GM20431 (cell line): Measurements from ENCODE around the gene DHFR2.
"Not testable (repeated sequence)": the region's sequence is repeated elsewhere in the genome, so short reads cannot be mapped to it uniquely, and the experiment has no call there.

Source experiments
- in situ Hi-C: fragments of 300-500 bp; cut with MseI, MboI; formaldehyde crosslinking; loops from one replicate; pipeline ENCODE4 v1.15.0; 2020; ENCODE audit warnings: low sequenced_read_pairs; ENCODE audit not compliant: unreplicated experiment

DHFR2 gene

GRCh38 chr3:94062513-94063404 lies at the start of gene DHFR2, which contains the start of gene NSUN3:
DHFR2 (minus strand) TSS chr3:94062916; CDS start chr3:94061511, 1,405 bp downstream.
NSUN3 (plus strand) TSS chr3:94063061; CDS start chr3:94063127, 66 bp downstream.
- in situ Hi-C loops: no loop called here

DNA sequence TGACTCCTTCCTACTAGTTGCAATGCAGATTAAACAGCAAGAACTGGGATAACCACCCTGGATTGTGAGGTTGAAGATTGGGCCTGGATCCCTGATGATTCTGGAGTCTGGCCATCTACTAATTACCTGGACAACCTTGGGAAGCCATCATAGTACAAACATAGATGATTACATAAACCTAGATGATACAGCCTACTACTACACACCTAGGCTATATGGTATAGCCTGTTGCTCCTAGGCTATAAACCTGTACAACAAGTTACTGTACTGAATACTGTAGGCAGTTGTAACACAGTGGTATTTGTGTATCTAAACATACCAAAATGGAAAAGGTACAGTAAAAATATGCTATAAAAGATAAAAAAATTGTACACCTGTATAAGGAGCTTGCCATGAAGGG lies 48.1 kb upstream of the DHFR2 start:
- in situ Hi-C loops: no loop called here

GRCh38 chr3:94110232-94110631 lies 47.5 kb upstream of the DHFR2 start:
- in situ Hi-C loops: not testable (repeated sequence)

DNA sequence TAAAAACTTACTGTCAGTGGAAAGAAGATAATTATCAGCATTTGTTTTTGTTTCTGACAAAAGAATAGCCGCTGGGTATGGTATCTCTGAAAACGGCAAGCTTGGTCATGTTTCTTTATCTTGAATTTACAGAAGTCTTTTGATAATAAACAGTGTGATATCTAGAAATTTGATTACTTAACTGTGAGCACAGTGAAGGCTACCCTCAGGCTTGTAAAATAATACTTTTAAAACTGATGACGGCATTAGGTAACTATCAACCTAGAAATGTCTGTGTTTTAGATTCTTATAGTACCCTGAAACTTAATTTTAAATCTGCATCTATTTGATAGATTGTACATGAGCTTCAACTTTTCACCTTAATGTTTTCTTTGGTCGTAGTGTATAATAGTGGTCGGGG lies 43.6 kb upstream of the DHFR2 start:
- in situ Hi-C loops: no loop called here

DNA sequence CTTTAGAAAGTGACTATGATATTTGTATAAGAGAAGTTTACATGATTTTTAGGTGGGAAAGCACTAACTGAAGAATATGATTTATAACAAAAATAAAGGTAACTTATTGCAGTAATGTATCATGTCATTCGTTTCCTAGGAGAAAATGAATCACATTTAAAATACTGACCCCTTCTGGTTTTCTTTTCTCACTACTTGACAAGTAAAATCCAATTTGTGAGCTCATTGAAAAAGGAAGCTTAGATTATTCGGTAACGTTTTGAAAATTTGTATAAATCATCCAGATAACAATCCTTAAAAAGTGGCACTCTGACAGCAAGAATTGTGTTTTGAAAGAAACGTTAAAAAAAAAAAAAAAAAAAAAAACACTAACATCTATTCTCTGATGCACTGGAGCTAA lies 39.1 kb upstream of the DHFR2 start:
- in situ Hi-C loops: no loop called here

DNA sequence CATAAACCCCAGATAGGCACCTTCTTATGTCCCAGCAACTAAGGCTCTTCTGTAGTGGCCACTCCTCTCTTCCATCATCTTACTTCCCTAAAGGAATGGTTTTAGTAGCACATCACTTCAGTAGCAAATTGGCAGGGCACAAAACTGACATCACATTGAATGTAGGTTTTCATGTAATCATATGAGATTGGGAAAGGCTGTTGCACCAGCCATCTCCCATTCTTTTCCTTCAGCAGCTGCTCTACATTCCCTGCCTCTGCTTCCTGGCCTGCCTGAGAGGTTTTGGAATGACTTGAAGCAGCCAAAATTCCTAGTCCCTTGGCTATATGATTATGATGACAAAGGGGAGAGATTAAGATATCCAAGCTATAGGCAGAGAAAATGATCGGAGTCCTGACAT lies 36.6 kb upstream of the DHFR2 start:
- in situ Hi-C loops: no loop called here

- in situ Hi-C loops: no loop called here
These were observed 35.7 kb upstream of the DHFR2 start for GRCh38 chr3:94098452-94098851.

DNA sequence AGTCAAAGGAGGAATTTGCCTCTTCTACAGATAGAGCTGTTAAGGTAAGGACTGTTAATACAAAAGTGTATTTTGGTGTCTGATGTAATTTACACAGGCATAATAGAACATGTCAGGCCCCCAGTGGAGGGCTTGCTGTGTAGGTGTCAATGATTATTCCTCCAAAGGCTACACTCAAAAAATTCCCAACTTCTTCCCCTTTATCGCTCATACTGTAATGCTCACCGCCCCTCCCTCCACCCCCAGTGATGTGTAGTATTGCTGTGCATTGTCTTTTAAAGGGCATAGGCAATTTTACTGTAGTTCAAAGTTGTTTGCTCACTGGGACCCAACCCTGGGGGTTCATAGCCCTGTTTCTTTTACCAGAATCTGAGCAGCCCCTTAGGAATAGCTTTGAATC lies 32.4 kb upstream of the DHFR2 start:
- in situ Hi-C loops: no loop called here

GRCh38 chr3:94093151-94093550 lies 30.4 kb upstream of the DHFR2 start:
- in situ Hi-C loops: no loop called here

- in situ Hi-C loops: no loop called here
These were observed 29.4 kb upstream of the DHFR2 start for GRCh38 chr3:94092086-94092485.

GRCh38 chr3:94089126-94089525 lies 26.4 kb upstream of the DHFR2 start:
- in situ Hi-C loops: no loop called here

DNA sequence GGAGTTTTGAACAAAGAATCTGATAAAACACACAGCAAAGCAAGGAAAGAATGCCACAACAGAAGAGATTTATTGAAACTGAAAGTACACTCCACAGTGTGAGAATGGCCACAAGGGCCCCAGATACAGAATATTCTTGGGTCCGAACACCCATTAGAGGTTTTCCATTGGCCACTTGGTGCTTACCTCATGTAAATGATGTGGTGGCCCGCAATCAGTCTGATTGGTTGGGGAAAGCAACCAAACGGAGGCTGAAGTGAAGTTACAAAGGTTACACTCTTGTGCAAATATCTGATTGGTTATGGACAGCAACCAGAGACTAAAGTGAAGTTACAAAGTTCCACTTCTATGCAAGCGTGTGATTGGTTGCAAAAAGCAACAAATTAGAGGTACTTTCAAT lies 20.5 kb upstream of the DHFR2 start:
- in situ Hi-C loops: no loop called here

- in situ Hi-C loops: no loop called here
These were observed 19.7 kb upstream of the DHFR2 start for GRCh38 chr3:94082391-94082937.

DNA sequence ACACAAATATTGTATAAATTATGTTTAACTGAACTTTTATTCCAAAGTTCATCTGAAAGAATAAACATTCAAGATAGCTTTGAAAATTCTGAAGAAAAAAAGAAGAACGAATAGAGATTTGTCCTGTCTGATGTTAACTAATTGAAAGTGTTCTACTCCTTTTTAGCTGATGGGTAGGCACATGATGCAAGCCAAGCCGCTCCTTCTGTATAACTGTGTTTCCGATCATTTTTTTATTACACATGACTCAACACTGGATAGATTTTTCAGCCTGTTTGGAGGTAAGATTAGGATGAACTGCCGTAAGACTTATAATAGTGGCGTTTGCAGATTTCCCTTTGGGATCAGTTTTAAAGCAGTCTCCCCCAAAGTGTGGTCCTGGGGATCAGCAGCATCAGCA lies 19.2 kb upstream of the DHFR2 start:
- in situ Hi-C loops: no loop called here

DNA sequence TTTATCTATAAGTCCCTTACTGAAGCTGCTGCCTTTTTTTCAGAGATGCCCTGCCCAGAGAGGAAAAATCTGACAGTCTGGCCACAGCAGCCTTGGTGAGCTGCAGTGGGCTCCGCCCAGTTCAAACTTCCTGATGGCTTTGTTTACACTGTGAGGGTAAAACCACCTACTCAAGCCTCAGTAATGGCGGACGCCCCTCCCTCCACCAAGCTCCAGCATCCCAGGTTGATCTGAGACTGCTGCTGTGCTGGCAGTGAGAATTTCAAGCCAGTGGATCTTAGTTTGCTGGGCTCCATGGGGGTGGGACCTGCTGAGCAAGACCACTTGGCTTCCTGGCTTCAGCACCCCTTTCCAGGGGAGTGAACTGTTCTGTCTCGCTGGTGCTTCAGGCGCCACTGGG lies 17.8 kb upstream of the DHFR2 start:
- in situ Hi-C loops: not testable (repeated sequence)

GRCh38 chr3:94076055-94076454 lies 13.3 kb upstream of the DHFR2 start:
- in situ Hi-C loops: no loop called here

DNA sequence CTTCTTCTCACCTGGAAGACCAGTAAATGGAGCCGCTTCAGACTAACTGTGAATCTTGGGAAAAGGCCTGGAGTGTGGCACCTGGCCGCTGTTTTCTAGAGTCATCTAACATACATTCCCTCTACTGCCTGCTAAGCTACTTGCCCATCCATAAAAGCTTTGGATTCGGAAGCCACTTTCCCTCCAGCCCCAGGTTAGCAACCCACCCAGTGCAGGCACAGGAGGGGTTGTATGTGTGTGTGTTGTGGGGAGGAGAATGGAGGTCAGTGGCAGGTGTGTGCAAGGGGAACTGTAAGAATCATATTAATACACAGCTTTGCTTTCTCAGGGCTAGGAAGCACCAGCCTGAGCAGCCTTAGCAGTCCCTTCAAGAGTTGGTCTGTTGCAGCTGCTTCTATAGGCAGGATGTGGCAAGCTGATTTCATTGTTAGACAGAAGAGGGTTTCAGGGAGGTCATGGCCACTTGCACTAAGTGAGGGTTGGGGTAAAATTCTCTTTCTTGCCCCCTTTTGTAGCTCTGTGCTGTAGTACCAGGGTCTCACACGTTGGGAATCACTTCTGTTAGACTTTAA lies 9.1 kb upstream of the DHFR2 start:
- in situ Hi-C loops: no loop called here

DNA sequence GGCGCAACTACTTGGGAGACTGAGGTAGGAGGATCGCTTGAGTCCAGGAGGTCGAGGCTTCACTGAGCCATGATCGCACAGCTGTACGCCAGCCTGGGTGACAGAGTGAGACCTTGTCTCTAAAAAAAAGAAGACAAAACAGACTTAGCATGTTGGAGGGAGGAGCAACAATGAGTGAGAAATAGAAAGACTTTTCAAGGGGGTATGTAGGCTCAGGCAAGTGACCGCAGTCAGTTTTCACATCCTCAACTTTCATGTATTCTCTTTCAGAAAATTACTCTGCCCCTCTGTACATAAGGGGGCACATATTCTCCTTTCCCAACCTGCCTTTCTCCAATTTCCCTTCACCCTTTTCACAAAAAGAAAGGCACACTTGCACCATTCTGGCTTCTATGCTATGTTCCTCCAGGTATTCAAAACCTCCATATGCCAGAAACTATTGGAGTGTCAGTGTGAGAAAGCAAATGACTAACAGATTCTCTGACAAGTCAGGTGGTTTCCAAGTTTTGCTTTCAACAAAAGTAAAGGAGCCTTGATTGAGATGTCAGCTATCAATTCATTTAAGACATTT lies 7.7 kb upstream of the DHFR2 start:
- in situ Hi-C loops: no loop called here

GRCh38 chr3:94069194-94069813 lies 6.6 kb upstream of the DHFR2 start:
- in situ Hi-C loops: no loop called here
